HCT116 (cell line): Measurements from ENCODE around the gene GPD1L. TPM values are rescaled to one million over a fixed set of nuclear protein-coding genes. Genes with fewer than 3 reads are reported as not detected.
A peak's percentile ranks its signal among the peaks of the same experiment; 100 is the strongest.
"Not testable (repeated sequence)": the region's sequence is repeated elsewhere in the genome, so short reads cannot be mapped to it uniquely, and the experiment has no call there.

Source experiments
- ATAC-seq: fragments of 200-7000 bp; cut with Tn5 transposase; 2 replicates; pipeline ENCODE4 v1.9.1; 2020; ENCODE audit warnings: mild to moderate bottlenecking, moderate library complexity
- BruUV-seq: library from RNA; stranded (reverse); fragments of 400-500 nt; replicated peaks from 2 replicates; lab custom pipeline; 2021; lab: Mats Ljungman, UMichigan
- CTCF ChIA-PET: fragments of 300-600 bp; sonication (Branson Sonifier 250); formaldehyde crosslinking; loops from one replicate; lab custom pipeline; 2021; ENCODE audit warnings: antibody characterized with exemption; lab: Charles Lee
- POLR2A ChIA-PET: fragments of 300-600, 350-600 bp; sonication (Branson Sonifier 250); formaldehyde crosslinking; loops from one replicate; lab custom pipeline; 2021; ENCODE audit warnings: antibody characterized with exemption; lab: Charles Lee
- RAD21 ChIA-PET, 2 experiments: fragments of 300-600 bp; sonication (Branson Sonifier 250); formaldehyde crosslinking; loops; one replicate each; lab custom pipeline; 2023; ENCODE audit warnings: low total read pairs in 2 of 2; ENCODE audit not compliant: uncharacterized antibody in 2 of 2, unreplicated experiment in 2 of 2, low non-redundant PET in 1 of 2; lab: Charles Lee
- DNase-seq: peaks from one replicate; pipeline ENCODE4 v3.0.0-alpha.2; 2010; ENCODE audit warnings: low read depth, low spot score
- H2AFZ ChIP-seq: fragments of 200-600 bp; shearing (Covaris generic), sonication (generic); 2 replicates; pipeline ENCODE4 v1.6.1; 2017; ENCODE audit warnings: low read depth, mixed run types, mixed read lengths, antibody characterized with exemption, low read length; ENCODE audit not compliant: poor library complexity, severe bottlenecking
- H3K27ac ChIP-seq: 2 replicates; pipeline ENCODE4 v1.5.1; 2012; ENCODE audit warnings: low read depth, low read length
- H3K27me3 ChIP-seq: fragments of 200-600 bp; sonication (generic); 2 replicates; pipeline ENCODE4 v1.6.1; 2016; ENCODE audit warnings: mixed run types, low read length, mixed read lengths; ENCODE audit not compliant: insufficient read depth
- H3K36me3 ChIP-seq, 2 experiments: fragments of 200-500 bp in 1 of 2; fragments of 200-600 bp in 1 of 2; sonication (Bioruptor generic) in 1 of 2; sonication (generic) in 1 of 2; 2 replicates each; pipeline versions ENCODE4 v1.5.1 to v1.6.1; 2014 to 2016; ENCODE audit warnings: low read length in 2 of 2, inconsistent platforms in 1 of 2, mixed read lengths in 1 of 2, mixed run types in 1 of 2; ENCODE audit not compliant: insufficient read depth in 2 of 2, control insufficient read depth in 1 of 2
- H3K4me1 ChIP-seq, 2 experiments: fragments of 200-600 bp in 1 of 2; sonication (generic) in 1 of 2; 2 replicates each; pipeline versions ENCODE4 v1.5.1 to v1.6.1; 2012 to 2017; ENCODE audit warnings: low read length in 2 of 2, inconsistent platforms in 1 of 2, mild to moderate bottlenecking in 1 of 2, mixed read lengths in 1 of 2, mixed run types in 1 of 2, moderate library complexity in 1 of 2; ENCODE audit not compliant: insufficient read depth in 2 of 2, control insufficient read depth in 1 of 2
- H3K4me2 ChIP-seq: fragments of 200-600 bp; sonication (generic); 2 replicates; pipeline ENCODE4 v1.6.1; 2017; ENCODE audit warnings: mixed run types, low read length, mixed read lengths
- H3K4me3 ChIP-seq, 2 experiments: fragments of 200-600 bp in 1 of 2; sonication (generic) in 1 of 2; replicated peaks in 1 of 2; 2 replicates each; pipeline ENCODE4 v1.5.1; 2011 to 2016; ENCODE audit warnings: low read length in 2 of 2, control low read depth in 1 of 2, low read depth in 1 of 2, mild to moderate bottlenecking in 1 of 2, mixed read lengths in 1 of 2, mixed run types in 1 of 2
- H3K79me2 ChIP-seq: fragments of 200-600 bp; sonication (generic); 2 replicates; pipeline ENCODE4 v1.6.1; 2017; ENCODE audit warnings: mild to moderate bottlenecking, mixed run types, low read length, moderate library complexity, mixed read lengths; ENCODE audit not compliant: insufficient read depth
- H3K9ac ChIP-seq: fragments of 200-600 bp; sonication (generic); 2 replicates; pipeline ENCODE4 v1.6.1; 2016; ENCODE audit warnings: low read length, mixed read lengths
- H3K9me2 ChIP-seq: fragments of 200-600 bp; sonication (generic), shearing (Covaris generic); 2 replicates; pipeline ENCODE4 v1.6.1; 2017; ENCODE audit warnings: mixed run types, mild to moderate bottlenecking, moderate library complexity; ENCODE audit not compliant: insufficient read depth
- H3K9me3 ChIP-seq, 2 experiments: fragments of 200-500 bp in 1 of 2; fragments of 200-600 bp in 1 of 2; sonication (Bioruptor generic) in 1 of 2; sonication (generic) in 1 of 2; 2 replicates each; pipeline ENCODE4 v1.6.1; 2014 to 2017; ENCODE audit warnings: low read length in 2 of 2, mixed read lengths in 2 of 2, inconsistent platforms in 1 of 2, low read depth in 1 of 2, mild to moderate bottlenecking in 1 of 2, mixed run types in 1 of 2, moderate library complexity in 1 of 2; ENCODE audit not compliant: control insufficient read depth in 1 of 2, insufficient read depth in 1 of 2
- H4K20me1 ChIP-seq: fragments of 200-600 bp; sonication (generic), shearing (Covaris generic); 2 replicates; pipeline ENCODE4 v1.6.1; 2017; ENCODE audit warnings: mixed run types, mild to moderate bottlenecking, moderate library complexity; ENCODE audit not compliant: insufficient read depth
- ELF1 ChIP-seq: IDR thresholded peaks from 2 replicates; pipeline ENCODE4 v1.6.1; 2012; ENCODE audit warnings: low read depth, borderline replicate concordance
- FOSL1 ChIP-seq: IDR thresholded peaks from 2 replicates; pipeline ENCODE4 v1.6.1; 2012; ENCODE audit warnings: low read depth
- intact Hi-C: fragments of 100-400 bp; cut with micrococcal nuclease; formaldehyde crosslinking; loops from 2 replicates; pipeline ENCODE4 v1.10.0; 2022
- total RNA-seq: library from RNA; stranded (reverse); gene quantifications from one replicate; pipeline ENCODE4 v1.2.1, GENCODE V29; 2021; ENCODE audit not compliant: unreplicated experiment

Gene GPD1L
- total RNA-seq, 1 experiment from 2014 or later, result 21.9 TPM

DNA sequence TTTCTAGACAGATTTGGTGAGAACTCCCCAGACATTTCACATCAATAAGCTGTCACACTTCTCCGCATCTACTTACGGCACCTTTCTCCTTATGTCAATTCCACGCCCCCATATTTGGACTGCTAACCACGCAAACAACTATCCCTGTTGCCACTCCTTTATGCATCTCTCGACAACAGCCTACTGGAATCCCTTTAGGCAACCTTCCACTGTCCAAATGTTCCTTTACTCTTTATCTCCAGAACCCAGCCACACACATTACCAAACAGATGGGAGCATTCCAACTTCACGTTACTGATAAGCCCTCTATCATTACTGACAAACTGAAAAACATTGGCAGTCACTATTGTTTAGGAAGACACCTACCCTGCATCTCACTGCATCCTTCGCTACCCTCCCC, 32.2 kb upstream of the GPD1L start:
- H3K27me3 ChIP-seq, CTCF ChIA-PET, BruUV-seq, RAD21 ChIA-PET, H3K9me3 ChIP-seq, H4K20me1 ChIP-seq, H3K9ac ChIP-seq, H3K4me2 ChIP-seq, DNase-seq, POLR2A ChIA-PET, H3K79me2 ChIP-seq, H2AFZ ChIP-seq, ATAC-seq, H3K9me2 ChIP-seq, H3K27ac ChIP-seq, H3K4me1 ChIP-seq, intact Hi-C loops, H3K36me3 ChIP-seq, H3K4me3 ChIP-seq: not testable (repeated sequence)

- TF ChIP-seq ELF1 (no peak), FOSL1 (peak; percentile 41)
- TF ChIP-seq, all 23 proteins: peak for 1
- no peak for DNase-seq
- Histone ChIP-seq H3K9me3 (no peaks in the 10 kb centered on the region), H3K9ac (no peak overlapping the region), H2AFZ (no peak overlapping the region), H3K9me2 (no peaks in the 10 kb centered on the region), H3K4me3 (no peak overlapping the region), H3K4me1 (peaks cover 0 to 6% of the 10 kb centered on the region in 2 experiments; a peak in 2 of 4 replicates), H3K36me3 (no peaks in the 10 kb centered on the region), H4K20me1 (no peaks in the 10 kb centered on the region), H3K4me2 (peak overlapping the region; percentile 19; the same call in 1 of the 2 replicates), H3K27me3 (no peaks in the 10 kb centered on the region), H3K27ac (no peak overlapping the region), H3K79me2 (no peaks in the 10 kb centered on the region)
- intact Hi-C loops, result no loop called here
- CTCF ChIA-PET, result no interaction called here
- BruUV-seq, result no TSS peak
- RAD21 ChIA-PET, result no interaction called here
- no peak for ATAC-seq
- POLR2A ChIA-PET, result no interaction called here
Measured at GRCh38 chr3:32076566-32076965, 29.9 kb upstream of the GPD1L start.
